H1 (cell line): ENCODE results near the gene DCX. TPM values are rescaled to one million over a fixed set of nuclear protein-coding genes. Genes with fewer than 3 reads are reported as not detected.

Source experiments
- CHD7 ChIP-seq: fragments of 300-600 bp; sonication (generic); IDR thresholded peaks from 2 replicates; pipeline ENCODE4 v1.7.1; 2012; ENCODE audit warnings: low read length, moderate library complexity, mild to moderate bottlenecking, inconsistent platforms; ENCODE audit not compliant: insufficient replicate concordance
- JUND ChIP-seq: IDR thresholded peaks from 2 replicates; pipeline ENCODE4 v1.6.1; 2011; ENCODE audit warnings: mild to moderate bottlenecking, improper control_type of control experiment, low read length
- NRF1 ChIP-seq: IDR thresholded peaks from 2 replicates; pipeline ENCODE4 v1.6.1; 2011; ENCODE audit warnings: mild to moderate bottlenecking, low read depth, low read length, improper control_type of control experiment
- PHF8 ChIP-seq: fragments of 200-600 bp; sonication (generic); conservative IDR thresholded peaks from 2 replicates; pipeline ENCODE4 v1.7.1; 2012; ENCODE audit warnings: low read depth, mild to moderate bottlenecking, inconsistent platforms, low read length, moderate library complexity
- SP2 ChIP-seq: IDR thresholded peaks from 2 replicates; pipeline ENCODE4 v1.6.1; 2012; ENCODE audit warnings: mild to moderate bottlenecking, low read length, inconsistent platforms
- SUZ12 ChIP-seq: fragments of 200-600 bp; sonication (generic); IDR thresholded peaks from 2 replicates; pipeline ENCODE4 v1.6.1; 2012; ENCODE audit warnings: mild to moderate bottlenecking, inconsistent platforms, low read length, moderate library complexity, mixed read lengths
- polyA plus RNA-seq, 7 experiments: library from polyadenylated mRNA; depleted of rRNA in 3 of 7; stranded (reverse) in 5 of 7; unstranded in 2 of 7; fragments of >200 nt in 5 of 7; fragments of 200-250 nt in 2 of 7; gene quantifications; 1 replicate in 5 of 7; 2 replicates in 1 of 7; 4 replicates in 1 of 7; pipeline versions ENCODE4 v1.2.1 to v1.2.3, GENCODE V29; 2011 to 2013; ENCODE audit warnings: missing spikeins in 2 of 7, mixed read lengths in 2 of 7
- total RNA-seq: library from RNA; stranded (reverse); fragmentation: NEBNext Ultra II Directional; extraction: Animal tissue kit (Norgen Biotek cat#: 25700); gene quantifications from 2 replicates; pipeline ENCODE4 v1.2.1, GENCODE V29; 2021

DCX gene
- total and polyA plus RNA-seq, 2 of the 8 experiments (the other 6 are each of a cell fraction or from before 2014, with no cell fraction given), result 1.3 to 3.3 TPM

- TF ChIP-seq CHD7 (no peak), PHF8 (no peak), JUND (no peak), NRF1 (no peak), SUZ12 (no peak), SP2 (no peak)
These were observed 30.8 kb upstream of the DCX start (continued) for GRCh38 chrX:111442791-111443190.
